ENCODE results near the gene PLCXD3. TPM values are rescaled to one million over a fixed set of nuclear protein-coding genes. Genes with fewer than 3 reads are reported as not detected.
A peak's percentile ranks its signal among the peaks of the same experiment; 100 is the strongest.
"Not testable (repeated sequence)": the region's sequence is repeated elsewhere in the genome, so short reads cannot be mapped to it uniquely, and the experiment has no call there.

Gene PLCXD3
- total and polyA plus RNA-seq, 12 donors = 0.72 to 48.7 (median 15.4) TPM

DNA sequence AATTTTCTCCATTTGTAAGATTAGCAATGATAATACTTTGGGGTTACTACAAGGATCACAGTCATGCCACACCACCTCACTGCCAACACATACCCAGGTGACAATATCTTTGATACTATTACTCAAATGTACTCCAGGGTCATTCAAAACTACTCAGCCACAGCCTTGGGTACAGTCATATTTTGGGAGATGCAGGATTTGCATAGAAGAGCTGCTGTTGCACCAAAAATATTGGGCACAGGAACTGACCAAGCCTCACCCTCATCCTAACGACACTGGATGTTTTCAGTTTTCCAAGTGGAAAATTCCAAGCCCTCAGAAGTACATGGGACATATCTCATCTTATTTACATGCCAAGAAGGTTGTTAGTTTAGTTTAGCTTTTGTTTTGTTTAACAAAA, 176.2 kb downstream of the PLCXD3 start:
- intact Hi-C loops (cut with DNase I) = no loop called here
- no peaks in the 10 kb centered on the region for H3K36me3 ChIP-seq (replicated peaks in 1 of 2)
- 10 to 22% (median 17%) methylated on average over 1 of the region's 1 CpG for WGBS, 4 donors
- H3K27ac ChIP-seq = peak overlapping the region in 3 of 5 donors; percentile 7 to 70 (median 13)
- TF ChIP-seq POLR2A (IDR thresholded peaks at IDR 0.05) = no peak
- TF ChIP-seq, protein P1, sequence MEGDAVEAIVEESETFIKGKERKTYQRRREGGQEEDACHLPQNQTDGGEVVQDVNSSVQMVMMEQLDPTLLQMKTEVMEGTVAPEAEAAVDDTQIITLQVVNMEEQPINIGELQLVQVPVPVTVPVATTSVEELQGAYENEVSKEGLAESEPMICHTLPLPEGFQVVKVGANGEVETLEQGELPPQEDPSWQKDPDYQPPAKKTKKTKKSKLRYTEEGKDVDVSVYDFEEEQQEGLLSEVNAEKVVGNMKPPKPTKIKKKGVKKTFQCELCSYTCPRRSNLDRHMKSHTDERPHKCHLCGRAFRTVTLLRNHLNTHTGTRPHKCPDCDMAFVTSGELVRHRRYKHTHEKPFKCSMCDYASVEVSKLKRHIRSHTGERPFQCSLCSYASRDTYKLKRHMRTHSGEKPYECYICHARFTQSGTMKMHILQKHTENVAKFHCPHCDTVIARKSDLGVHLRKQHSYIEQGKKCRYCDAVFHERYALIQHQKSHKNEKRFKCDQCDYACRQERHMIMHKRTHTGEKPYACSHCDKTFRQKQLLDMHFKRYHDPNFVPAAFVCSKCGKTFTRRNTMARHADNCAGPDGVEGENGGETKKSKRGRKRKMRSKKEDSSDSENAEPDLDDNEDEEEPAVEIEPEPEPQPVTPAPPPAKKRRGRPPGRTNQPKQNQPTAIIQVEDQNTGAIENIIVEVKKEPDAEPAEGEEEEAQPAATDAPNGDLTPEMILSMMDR (IDR thresholded peaks at IDR 0.05) = no peak
- H3K4me1 ChIP-seq (replicated peaks in 1 of 2) = peaks cover 7 to 21% of the 10 kb centered on the region in 2 donors
- peak in 3 of 7 donors; percentile 9 to 17 (median 10) for DNase-seq
- no peaks in the 10 kb centered on the region for H3K27me3 ChIP-seq
- peak overlapping the region in 1 of 4 donors; percentile 37 for H3K4me3 ChIP-seq
- no peaks in the 10 kb centered on the region for H3K9me3 ChIP-seq (replicated peaks in 1 of 3)

DNA sequence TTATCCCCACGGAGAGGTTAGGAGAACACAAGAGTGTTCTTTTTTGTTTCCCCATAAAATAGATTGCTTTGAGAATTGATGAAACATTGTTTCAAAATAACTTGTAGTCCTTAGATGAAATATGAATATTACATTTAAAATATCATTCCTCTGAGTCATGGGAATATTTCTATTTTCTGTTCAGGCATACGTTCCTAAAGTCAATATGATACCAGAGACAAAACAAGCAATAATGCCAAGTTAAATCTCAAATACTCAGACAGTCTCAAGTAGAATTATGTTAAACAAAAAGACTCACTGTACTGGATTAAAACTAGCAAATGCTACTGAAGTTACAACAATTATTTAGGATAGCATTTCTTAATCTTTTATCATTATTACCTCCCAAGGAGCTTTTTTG, 185.3 kb downstream of the PLCXD3 start:
- Histone ChIP-seq H3K4me1 (replicated peaks in 1 of 2) (no peaks in the 10 kb centered on the region), H3K27me3 (no peaks in the 10 kb centered on the region), H3K4me3 (no peak overlapping the region), H3K27ac (no peak overlapping the region), H3K9me3 (replicated peaks in 1 of 3) (no peaks in the 10 kb centered on the region), H3K36me3 (replicated peaks in 1 of 2) (no peaks in the 10 kb centered on the region)
- intact Hi-C loops (cut with DNase I) = no loop called here
- TF ChIP-seq, protein P1 (IDR thresholded peaks at IDR 0.05) = no peak
- TF ChIP-seq POLR2A (IDR thresholded peaks at IDR 0.05) = no peak
- 54 to 65% (median 62%) methylated on average over 2 of the region's 2 CpGs for WGBS, 4 donors
- no peak for DNase-seq

DNA sequence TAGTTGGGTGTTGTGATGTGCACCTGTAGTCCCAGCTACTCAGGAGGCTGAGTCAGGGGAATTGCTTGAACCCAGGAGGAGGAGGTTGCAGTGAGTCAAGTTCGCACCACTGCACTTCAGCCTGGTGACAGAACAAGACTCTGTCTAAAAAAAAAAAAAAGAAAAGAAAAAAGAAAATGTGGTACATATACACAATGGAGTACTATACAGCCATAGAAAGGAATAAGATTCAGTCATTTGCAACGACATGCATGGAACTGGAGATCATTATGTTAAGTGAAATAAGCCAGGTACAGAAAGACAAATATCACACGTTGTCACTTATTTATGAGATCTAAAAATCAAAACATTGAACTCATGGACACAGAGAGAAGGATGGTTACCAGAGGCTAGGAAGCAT, 187.6 kb downstream of the PLCXD3 start:
- H3K27ac ChIP-seq; H3K36me3 ChIP-seq (replicated peaks in 1 of 2); intact Hi-C loops (cut with DNase I); H3K4me1 ChIP-seq (replicated peaks in 1 of 2); H3K9me3 ChIP-seq (replicated peaks in 1 of 3); H3K4me3 ChIP-seq; DNase-seq; H3K27me3 ChIP-seq: not testable (repeated sequence)
- 73 to 82% (median 77%) methylated on average over 3 of the region's 3 CpGs for WGBS, 4 donors

DNA sequence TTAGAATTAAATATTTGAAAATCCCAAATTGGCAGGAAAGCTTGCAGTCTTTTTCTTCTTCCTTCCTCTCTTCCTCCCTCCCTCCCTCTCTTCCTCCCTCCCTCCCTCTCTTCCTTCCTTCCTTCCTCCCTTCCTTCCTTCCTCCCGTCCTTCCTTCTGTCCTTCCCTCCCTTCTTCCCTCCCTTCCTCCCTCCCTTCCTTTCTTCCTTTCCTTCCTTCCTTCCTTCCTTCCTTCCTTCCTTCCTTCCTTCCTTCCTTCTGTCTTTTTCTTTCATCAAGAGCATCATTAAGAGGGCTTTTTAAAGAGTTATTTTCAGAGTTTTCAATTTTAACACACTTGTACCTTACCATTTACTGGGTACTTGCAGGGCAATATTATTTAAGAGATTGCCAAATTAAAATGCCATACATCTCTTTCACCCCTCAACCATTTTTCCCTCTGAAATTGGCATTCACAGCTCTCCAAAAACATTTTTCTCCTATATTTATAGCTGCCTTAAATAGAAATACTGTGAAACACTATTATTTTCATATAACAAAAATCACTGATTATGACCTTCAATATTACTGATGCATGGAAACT, 197.8 kb downstream of the PLCXD3 start:
- no peaks in the 10 kb centered on the region for H3K36me3 ChIP-seq (replicated peaks in 1 of 2)
- 29 to 61% (median 52%) methylated on average over 1 of the region's 1 CpG for WGBS, 4 donors
- H3K9me3 ChIP-seq (replicated peaks in 1 of 3) = no peaks in the 10 kb centered on the region
- TF ChIP-seq, protein P1 (IDR thresholded peaks at IDR 0.05) = no peak
- no peak for TF ChIP-seq POLR2A (IDR thresholded peaks at IDR 0.05)
- no peak for DNase-seq
- H3K4me1 ChIP-seq (replicated peaks in 1 of 2) = no peaks in the 10 kb centered on the region
- H3K27ac ChIP-seq = no peak overlapping the region
- no peak overlapping the region for H3K4me3 ChIP-seq
- intact Hi-C loops (cut with DNase I) = no loop called here
- H3K27me3 ChIP-seq = no peaks in the 10 kb centered on the region

DNA sequence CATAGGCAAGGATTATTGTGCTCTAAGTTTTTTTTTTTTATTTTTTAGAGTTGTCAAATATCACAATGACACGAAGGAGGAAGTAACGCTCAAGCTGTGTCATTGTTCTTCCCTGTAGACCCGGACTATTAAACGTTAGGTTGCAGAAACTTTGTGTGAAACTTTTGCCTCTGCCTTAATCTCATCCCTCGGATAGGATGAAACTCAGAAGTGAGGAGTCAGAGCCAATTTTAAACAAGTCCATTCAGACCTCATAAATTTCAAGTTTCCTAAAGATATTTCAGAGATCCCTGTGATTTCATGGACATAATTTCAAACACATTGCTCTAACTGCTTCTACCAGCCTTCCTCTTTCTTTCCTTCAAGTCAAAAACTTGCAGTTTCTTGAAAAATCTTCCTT, 198.3 kb downstream of the PLCXD3 start:
- intact Hi-C loops (cut with DNase I) = no loop called here
- no peaks in the 10 kb centered on the region for H3K4me1 ChIP-seq (replicated peaks in 1 of 2)
- H3K27ac ChIP-seq = no peak overlapping the region
- H3K36me3 ChIP-seq (replicated peaks in 1 of 2) = no peaks in the 10 kb centered on the region
- H3K27me3 ChIP-seq = no peaks in the 10 kb centered on the region
- H3K4me3 ChIP-seq = no peak overlapping the region
- TF ChIP-seq, protein P1 (IDR thresholded peaks at IDR 0.05) = no peak
- H3K9me3 ChIP-seq (replicated peaks in 1 of 3) = no peaks in the 10 kb centered on the region
- DNase-seq = no peak
- WGBS, 4 donors = 76 to 82% (median 78%) methylated on average over 5 of the region's 5 CpGs
